Neural progenitor cell (in vitro differentiated cells): Measurements from ENCODE around the gene COPS3. TPM values are rescaled to one million over a fixed set of nuclear protein-coding genes. Genes with fewer than 3 reads are reported as not detected.

Source experiments
- DNase-seq: peaks from one replicate; pipeline ENCODE4 v3.0.0-alpha.2; 2016; ENCODE audit warnings: low spot score
- H2AFZ ChIP-seq: fragments of 200-600 bp; sonication (generic); replicated peaks from 2 replicates; pipeline ENCODE4 v1.6.1; 2016; ENCODE audit warnings: antibody characterized with exemption
- H3F3A ChIP-seq: fragments of 200-600 bp; sonication (generic); 2 replicates; pipeline ENCODE4 v1.6.1; 2016; ENCODE audit warnings: antibody characterized with exemption, low read depth
- H3K27ac ChIP-seq: fragments of 200-600 bp; sonication (generic); 2 replicates; pipeline ENCODE4 v1.5.1; 2016; ENCODE audit warnings: mild to moderate bottlenecking
- H3K27me3 ChIP-seq: fragments of 200-600 bp; sonication (generic); 2 replicates; pipeline ENCODE4 v1.6.1; 2016; ENCODE audit warnings: mild to moderate bottlenecking, moderate library complexity
- H3K36me3 ChIP-seq: fragments of 200-600 bp; sonication (generic); 2 replicates; pipeline ENCODE4 v1.5.1; 2016
- H3K4me1 ChIP-seq: fragments of 200-600 bp; sonication (generic); 2 replicates; pipeline ENCODE4 v1.6.1; 2016; ENCODE audit warnings: mixed run types
- H3K4me2 ChIP-seq: fragments of 200-600 bp; sonication (generic); 2 replicates; pipeline ENCODE4 v1.6.1; 2016
- H3K4me3 ChIP-seq: fragments of 200-600 bp; sonication (generic); 2 replicates; pipeline ENCODE4 v1.5.1; 2016
- H3K79me2 ChIP-seq: fragments of 200-600 bp; sonication (generic); 2 replicates; pipeline ENCODE4 v1.6.1; 2016; ENCODE audit warnings: low read depth
- H3K9ac ChIP-seq: fragments of 200-600 bp; sonication (generic); 2 replicates; pipeline ENCODE4 v1.6.1; 2016
- H3K9me3 ChIP-seq: fragments of 200-600 bp; sonication (generic); 2 replicates; pipeline ENCODE4 v1.5.1; 2016; ENCODE audit warnings: low read depth
- H4K20me1 ChIP-seq: fragments of 200-600 bp; sonication (generic); 2 replicates; pipeline ENCODE4 v1.6.1; 2016; ENCODE audit warnings: low read depth
- H3K27ac Mint-ChIP-seq: 3 replicates; pipeline ENCODE4 v1.8.0; 2021; ENCODE audit warnings: mixed read lengths
- H3K27me3 Mint-ChIP-seq: 2 replicates; pipeline ENCODE4 v1.8.0; 2022; ENCODE audit warnings: low read depth, mild to moderate bottlenecking, inconsistent platforms, moderate library complexity, mixed read lengths; ENCODE audit not compliant: insufficient read depth
- H3K36me3 Mint-ChIP-seq: 3 replicates; pipeline ENCODE4 v1.8.0; 2021; ENCODE audit warnings: mixed read lengths
- H3K4me1 Mint-ChIP-seq: 3 replicates; pipeline ENCODE4 v1.8.0; 2021; ENCODE audit warnings: mixed read lengths
- H3K4me3 Mint-ChIP-seq: 3 replicates; pipeline ENCODE4 v1.8.0; 2021; ENCODE audit warnings: mild to moderate bottlenecking, moderate library complexity, mixed read lengths
- H3K9me3 Mint-ChIP-seq: 3 replicates; pipeline ENCODE4 v1.8.0; 2020; ENCODE audit warnings: mixed read lengths
- CTCF ChIP-seq: fragments of 200-600 bp; sonication (generic); IDR thresholded peaks from 2 replicates; pipeline ENCODE4 v1.5.1; 2017; ENCODE audit warnings: antibody characterized with exemption, mild to moderate bottlenecking
- EZH2 ChIP-seq: fragments of 200-600 bp; sonication (generic); IDR thresholded peaks from 2 replicates; pipeline ENCODE4 v1.6.1; 2017; ENCODE audit warnings: antibody characterized with exemption, mild to moderate bottlenecking, moderate library complexity
- EZH2phosphoT487 ChIP-seq: fragments of 200-600 bp; sonication (generic); IDR thresholded peaks from 2 replicates; pipeline ENCODE4 v1.6.1; 2017; ENCODE audit warnings: antibody characterized with exemption
- total RNA-seq: library from RNA; depleted of rRNA; stranded (reverse); fragments of >200 nt; gene quantifications from 2 replicates; pipeline ENCODE4 v1.2.3, GENCODE V29; 2015; ENCODE audit warnings: low replicate concordance

Gene COPS3
- total RNA-seq, 1 donor from 2014 or later, result 113 TPM

DNA sequence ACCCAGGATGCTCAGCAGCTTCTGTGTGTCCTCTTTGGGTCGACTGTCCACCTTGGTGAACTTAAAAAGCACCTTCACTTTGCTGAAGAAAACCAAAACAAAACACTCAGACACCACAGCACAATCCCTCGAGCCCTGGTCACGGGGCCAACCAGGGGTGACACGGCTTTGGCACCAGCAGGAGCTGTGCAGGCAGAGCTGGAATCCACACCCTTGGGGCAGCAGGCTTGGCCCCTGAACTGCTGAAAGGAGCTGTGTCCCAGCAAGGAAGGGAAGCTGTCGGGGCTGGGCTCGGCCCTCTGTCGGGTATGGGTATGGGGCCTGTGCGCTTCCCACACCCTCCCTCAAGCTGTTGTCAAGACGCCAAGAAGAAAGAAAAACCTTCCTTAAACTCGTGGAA is 67.3 kb downstream of the COPS3 start:
- Mint-ChIP-seq H3K4me3 (no peak overlapping the region), H3K36me3 (peaks cover 19% of the 10 kb centered on the region), H3K4me1 (no peaks in the 10 kb centered on the region), H3K9me3 (no peaks in the 10 kb centered on the region), H3K27ac (no peak overlapping the region), H3K27me3 (no peaks in the 10 kb centered on the region)
- Histone ChIP-seq H3K79me2 (no peaks in the 10 kb centered on the region), H3F3A (no peaks in the 10 kb centered on the region), H3K27ac (no peak overlapping the region), H2AFZ (no peak overlapping the region), H3K4me1 (no peaks in the 10 kb centered on the region), H3K4me2 (no peak overlapping the region), H3K36me3 (no peaks in the 10 kb centered on the region), H3K9ac (no peak overlapping the region), H3K4me3 (no peak overlapping the region), H3K27me3 (no peaks in the 10 kb centered on the region), H4K20me1 (no peaks in the 10 kb centered on the region), H3K9me3 (no peaks in the 10 kb centered on the region)
- TF ChIP-seq CTCF (no peak), EZH2phosphoT487 (no peak), EZH2 (no peak)
- DNase-seq, result no peak

DNA sequence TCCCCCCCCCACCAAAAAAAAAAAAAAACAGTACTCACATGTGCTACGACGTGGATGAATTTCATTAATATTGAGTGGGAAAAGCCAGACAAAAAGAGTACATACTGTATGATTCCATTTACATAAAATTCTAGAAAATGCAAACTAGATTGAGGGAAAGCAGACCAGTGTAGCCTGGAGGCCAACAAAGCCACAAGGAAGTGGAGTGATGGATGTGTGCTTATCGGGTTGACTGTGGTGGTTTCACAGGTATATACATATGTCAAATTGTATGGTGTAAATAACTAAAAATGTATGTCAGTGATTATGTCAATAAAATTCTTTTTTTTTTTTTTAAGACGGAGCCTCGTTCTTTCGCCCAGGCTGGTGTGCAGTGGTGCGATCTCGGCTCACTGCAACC is 73.0 kb downstream of the COPS3 start:
- H3K4me3 Mint-ChIP-seq, result no peak overlapping the region
- no peak for TF ChIP-seq EZH2
- no peak for TF ChIP-seq CTCF
- TF ChIP-seq EZH2phosphoT487, result no peak

DNA sequence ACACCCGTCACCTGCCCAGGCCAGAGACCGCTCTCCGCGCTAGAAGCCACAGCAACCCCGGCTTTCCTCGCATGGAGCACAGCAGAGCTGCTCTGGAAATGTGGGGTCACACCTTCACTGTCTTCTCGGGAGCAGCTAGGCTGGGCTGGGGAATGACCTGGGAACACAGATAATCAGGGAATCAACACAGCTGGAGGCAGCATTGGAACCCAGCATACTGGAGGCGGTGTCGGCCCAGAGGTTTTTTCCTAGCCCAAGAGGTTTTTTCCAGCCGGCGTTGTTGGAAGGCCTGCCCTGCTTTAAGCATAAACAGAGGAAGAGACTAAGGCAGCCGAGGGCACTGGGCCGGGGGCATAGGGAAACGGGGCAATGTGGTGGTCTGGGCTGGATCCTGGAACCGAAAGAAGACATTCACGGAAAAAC is 74.1 kb downstream of the COPS3 start:
- Histone ChIP-seq H3K27ac (no peak overlapping the region), H3K79me2 (no peaks in the 10 kb centered on the region), H3K9ac (no peak overlapping the region), H3K9me3 (no peaks in the 10 kb centered on the region), H3F3A (no peaks in the 10 kb centered on the region), H3K4me3 (no peak overlapping the region), H3K36me3 (no peaks in the 10 kb centered on the region), H4K20me1 (no peaks in the 10 kb centered on the region), H3K4me2 (no peak overlapping the region), H3K4me1 (no peaks in the 10 kb centered on the region), H2AFZ (no peak overlapping the region), H3K27me3 (no peaks in the 10 kb centered on the region)
- no peak for TF ChIP-seq EZH2phosphoT487
- no peak for TF ChIP-seq EZH2
- no peak for TF ChIP-seq CTCF
- H3K9me3 Mint-ChIP-seq, result no peaks in the 10 kb centered on the region
- H3K4me3 Mint-ChIP-seq, result no peak overlapping the region
- H3K36me3 Mint-ChIP-seq, result no peaks in the 10 kb centered on the region
- no peak overlapping the region for H3K27ac Mint-ChIP-seq
- DNase-seq, result no peak
- H3K4me1 Mint-ChIP-seq, result peaks cover 3% of the 10 kb centered on the region
- no peaks in the 10 kb centered on the region for H3K27me3 Mint-ChIP-seq

More for the DNA sequence above, 73.0 kb downstream of the COPS3 start:
- H3K27me3 Mint-ChIP-seq, result no peaks in the 10 kb centered on the region
- Histone ChIP-seq H3K9me3 (no peaks in the 10 kb centered on the region), H3K4me3 (no peak overlapping the region), H2AFZ (no peak overlapping the region), H3K9ac (no peak overlapping the region), H4K20me1 (no peaks in the 10 kb centered on the region), H3K4me2 (no peak overlapping the region), H3K27me3 (no peaks in the 10 kb centered on the region), H3K4me1 (no peaks in the 10 kb centered on the region), H3K79me2 (no peaks in the 10 kb centered on the region), H3K27ac (no peak overlapping the region), H3F3A (no peaks in the 10 kb centered on the region), H3K36me3 (no peaks in the 10 kb centered on the region)
- H3K4me1 Mint-ChIP-seq, result peaks cover 3% of the 10 kb centered on the region
- H3K9me3 Mint-ChIP-seq, result no peaks in the 10 kb centered on the region
- DNase-seq, result no peak
- peaks cover 4% of the 10 kb centered on the region for H3K36me3 Mint-ChIP-seq
- no peak overlapping the region for H3K27ac Mint-ChIP-seq
